Measurements from ENCODE around the gene FBLN1.

FBLN1 gene

DNA sequence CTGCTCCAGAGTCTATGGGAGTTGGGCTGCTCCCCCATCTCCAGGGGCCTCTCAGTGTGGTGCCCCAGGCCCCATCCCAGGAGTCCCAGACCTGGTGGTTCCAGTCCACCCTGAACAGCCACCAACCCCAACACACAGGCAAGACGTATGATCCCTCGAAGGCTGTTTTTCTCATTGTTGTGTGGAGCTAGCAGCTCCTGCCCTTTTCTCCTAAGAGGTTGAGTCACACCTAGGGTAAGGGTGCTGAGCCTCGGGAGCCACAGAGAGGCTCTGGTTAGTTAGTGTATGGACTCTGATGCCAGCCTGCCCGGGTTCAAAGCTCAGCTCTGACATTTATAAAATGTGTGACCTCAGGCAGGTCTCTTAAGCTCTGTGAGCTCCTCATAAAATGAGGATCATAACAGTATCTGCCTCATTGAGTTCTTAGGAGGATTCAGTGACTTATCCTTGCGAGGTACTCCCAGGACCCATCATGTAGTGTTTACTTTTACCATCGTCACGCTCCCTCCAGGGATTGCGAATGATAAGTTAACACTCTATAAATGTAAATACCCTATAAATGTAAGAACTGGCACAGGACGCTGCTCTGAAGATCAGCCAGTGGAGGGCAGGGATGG is 47.2 kb downstream of the FBLN1 start:
- no peak for ATAC-seq
- TF ChIP-seq ZNF565 (CRISPR knock-in tag; conservative IDR thresholded peaks at IDR 0.05; ENCODE audit: low read depth) (no peak), ZFP30 (CRISPR knock-in tag; IDR thresholded peaks at IDR 0.05) (no peak)
- TF ChIP-seq, protein P1, sequence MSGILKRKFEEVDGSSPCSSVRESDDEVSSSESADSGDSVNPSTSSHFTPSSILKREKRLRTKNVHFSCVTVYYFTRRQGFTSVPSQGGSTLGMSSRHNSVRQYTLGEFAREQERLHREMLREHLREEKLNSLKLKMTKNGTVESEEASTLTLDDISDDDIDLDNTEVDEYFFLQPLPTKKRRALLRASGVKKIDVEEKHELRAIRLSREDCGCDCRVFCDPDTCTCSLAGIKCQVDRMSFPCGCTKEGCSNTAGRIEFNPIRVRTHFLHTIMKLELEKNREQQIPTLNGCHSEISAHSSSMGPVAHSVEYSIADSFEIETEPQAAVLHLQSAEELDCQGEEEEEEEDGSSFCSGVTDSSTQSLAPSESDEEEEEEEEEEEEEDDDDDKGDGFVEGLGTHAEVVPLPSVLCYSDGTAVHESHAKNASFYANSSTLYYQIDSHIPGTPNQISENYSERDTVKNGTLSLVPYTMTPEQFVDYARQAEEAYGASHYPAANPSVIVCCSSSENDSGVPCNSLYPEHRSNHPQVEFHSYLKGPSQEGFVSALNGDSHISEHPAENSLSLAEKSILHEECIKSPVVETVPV (CRISPR knock-in tag; IDR thresholded peaks at IDR 0.05): no peak

DNA sequence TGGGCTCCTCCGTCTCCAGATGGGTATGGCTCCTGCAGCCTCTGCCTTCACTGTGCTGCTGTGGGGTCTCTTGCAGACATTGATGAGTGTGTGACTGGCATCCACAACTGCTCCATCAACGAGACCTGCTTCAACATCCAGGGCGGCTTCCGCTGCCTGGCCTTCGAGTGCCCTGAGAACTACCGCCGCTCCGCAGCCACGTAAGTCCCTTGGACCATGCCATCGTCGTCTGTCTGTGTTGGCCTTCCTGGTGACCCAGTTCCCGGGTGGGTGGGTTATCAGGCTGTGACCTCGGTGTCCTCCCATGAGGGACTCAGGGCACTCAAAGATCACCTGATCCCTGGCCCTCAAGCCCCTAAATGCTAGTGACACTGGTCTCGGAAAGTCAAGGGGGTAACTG is 47.7 kb downstream of the FBLN1 start:
- no peak for ATAC-seq
- TF ChIP-seq CSDC2 (CRISPR knock-in tag; IDR thresholded peaks at IDR 0.05) (no peak), TOX (CRISPR knock-in tag; IDR thresholded peaks at IDR 0.05; ENCODE audit: borderline replicate concordance) (no peak), PPARA (CRISPR knock-in tag; IDR thresholded peaks at IDR 0.05; ENCODE audit: borderline replicate concordance) (no peak), ARNTL (CRISPR knock-in tag; IDR thresholded peaks at IDR 0.05; ENCODE audit: borderline replicate concordance, low read depth) (no peak), ZNF565 (CRISPR knock-in tag; conservative IDR thresholded peaks at IDR 0.05; ENCODE audit: low read depth) (no peak), ESRRG (CRISPR knock-in tag; IDR thresholded peaks at IDR 0.05) (no peak), ISL1 (CRISPR knock-in tag; IDR thresholded peaks at IDR 0.05) (no peak), BACH2 (CRISPR knock-in tag; IDR thresholded peaks at IDR 0.05; ENCODE audit: borderline replicate concordance) (no peak), OSR1 (CRISPR knock-in tag; IDR thresholded peaks at IDR 0.05) (no peak)
- TF ChIP-seq, protein P2, sequence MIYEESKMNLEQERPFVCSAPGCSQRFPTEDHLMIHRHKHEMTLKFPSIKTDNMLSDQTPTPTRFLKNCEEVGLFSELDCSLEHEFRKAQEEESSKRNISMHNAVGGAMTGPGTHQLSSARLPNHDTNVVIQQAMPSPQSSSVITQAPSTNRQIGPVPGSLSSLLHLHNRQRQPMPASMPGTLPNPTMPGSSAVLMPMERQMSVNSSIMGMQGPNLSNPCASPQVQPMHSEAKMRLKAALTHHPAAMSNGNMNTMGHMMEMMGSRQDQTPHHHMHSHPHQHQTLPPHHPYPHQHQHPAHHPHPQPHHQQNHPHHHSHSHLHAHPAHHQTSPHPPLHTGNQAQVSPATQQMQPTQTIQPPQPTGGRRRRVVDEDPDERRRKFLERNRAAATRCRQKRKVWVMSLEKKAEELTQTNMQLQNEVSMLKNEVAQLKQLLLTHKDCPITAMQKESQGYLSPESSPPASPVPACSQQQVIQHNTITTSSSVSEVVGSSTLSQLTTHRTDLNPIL (CRISPR knock-in tag; IDR thresholded peaks at IDR 0.05; ENCODE audit: low read depth): no peak
- TF ChIP-seq, protein P3, sequence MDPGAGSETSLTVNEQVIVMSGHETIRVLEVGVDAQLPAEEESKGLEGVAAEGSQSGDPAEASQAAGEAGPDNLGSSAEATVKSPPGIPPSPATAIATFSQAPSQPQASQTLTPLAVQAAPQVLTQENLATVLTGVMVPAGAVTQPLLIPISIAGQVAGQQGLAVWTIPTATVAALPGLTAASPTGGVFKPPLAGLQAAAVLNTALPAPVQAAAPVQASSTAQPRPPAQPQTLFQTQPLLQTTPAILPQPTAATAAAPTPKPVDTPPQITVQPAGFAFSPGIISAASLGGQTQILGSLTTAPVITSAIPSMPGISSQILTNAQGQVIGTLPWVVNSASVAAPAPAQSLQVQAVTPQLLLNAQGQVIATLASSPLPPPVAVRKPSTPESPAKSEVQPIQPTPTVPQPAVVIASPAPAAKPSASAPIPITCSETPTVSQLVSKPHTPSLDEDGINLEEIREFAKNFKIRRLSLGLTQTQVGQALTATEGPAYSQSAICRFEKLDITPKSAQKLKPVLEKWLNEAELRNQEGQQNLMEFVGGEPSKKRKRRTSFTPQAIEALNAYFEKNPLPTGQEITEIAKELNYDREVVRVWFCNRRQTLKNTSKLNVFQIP (CRISPR knock-in tag; IDR thresholded peaks at IDR 0.05; ENCODE audit: borderline replicate concordance, low read depth): no peak
- TF ChIP-seq, protein P4, sequence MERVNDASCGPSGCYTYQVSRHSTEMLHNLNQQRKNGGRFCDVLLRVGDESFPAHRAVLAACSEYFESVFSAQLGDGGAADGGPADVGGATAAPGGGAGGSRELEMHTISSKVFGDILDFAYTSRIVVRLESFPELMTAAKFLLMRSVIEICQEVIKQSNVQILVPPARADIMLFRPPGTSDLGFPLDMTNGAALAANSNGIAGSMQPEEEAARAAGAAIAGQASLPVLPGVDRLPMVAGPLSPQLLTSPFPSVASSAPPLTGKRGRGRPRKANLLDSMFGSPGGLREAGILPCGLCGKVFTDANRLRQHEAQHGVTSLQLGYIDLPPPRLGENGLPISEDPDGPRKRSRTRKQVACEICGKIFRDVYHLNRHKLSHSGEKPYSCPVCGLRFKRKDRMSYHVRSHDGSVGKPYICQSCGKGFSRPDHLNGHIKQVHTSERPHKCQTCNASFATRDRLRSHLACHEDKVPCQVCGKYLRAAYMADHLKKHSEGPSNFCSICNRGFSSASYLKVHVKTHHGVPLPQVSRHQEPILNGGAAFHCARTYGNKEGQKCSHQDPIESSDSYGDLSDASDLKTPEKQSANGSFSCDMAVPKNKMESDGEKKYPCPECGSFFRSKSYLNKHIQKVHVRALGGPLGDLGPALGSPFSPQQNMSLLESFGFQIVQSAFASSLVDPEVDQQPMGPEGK (CRISPR knock-in tag; IDR thresholded peaks at IDR 0.05; ENCODE audit: borderline replicate concordance): no peak

DNA sequence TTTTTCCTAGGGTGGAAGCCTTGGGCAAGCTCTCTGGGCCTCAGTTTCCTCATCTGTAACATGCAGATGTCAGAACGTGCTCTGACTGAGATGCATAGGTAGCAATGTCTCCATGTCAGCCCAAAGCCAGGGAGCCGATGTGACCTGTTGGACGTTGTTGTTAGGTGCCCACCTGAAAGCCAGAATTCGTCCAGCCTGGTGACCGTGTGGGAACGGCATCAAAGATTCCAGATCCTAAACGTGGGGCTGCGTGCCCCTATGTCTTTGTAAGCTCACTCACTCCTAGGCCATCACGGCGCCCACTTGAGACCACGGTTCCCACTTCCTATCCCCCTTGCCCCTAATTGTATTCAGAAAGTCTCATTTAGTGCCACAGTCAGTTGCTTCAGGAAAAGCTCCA is 48.2 kb downstream of the FBLN1 start:
- no peak for ATAC-seq
- TF ChIP-seq, protein P3 (CRISPR knock-in tag; IDR thresholded peaks at IDR 0.05; ENCODE audit: borderline replicate concordance, low read depth): no peak
- TF ChIP-seq TCF4 (CRISPR knock-in tag; IDR thresholded peaks at IDR 0.05; ENCODE audit: borderline replicate concordance) (no peak), ISL1 (CRISPR knock-in tag; IDR thresholded peaks at IDR 0.05) (no peak), ZNF8 (CRISPR knock-in tag; IDR thresholded peaks at IDR 0.05) (no peak), SNAI2 (CRISPR knock-in tag; IDR thresholded peaks at IDR 0.05) (no peak), TOX (CRISPR knock-in tag; IDR thresholded peaks at IDR 0.05; ENCODE audit: borderline replicate concordance) (no peak), ZFP30 (CRISPR knock-in tag; IDR thresholded peaks at IDR 0.05) (no peak), ZC3H10 (CRISPR knock-in tag; IDR thresholded peaks at IDR 0.05) (no peak), ZNF565 (CRISPR knock-in tag; conservative IDR thresholded peaks at IDR 0.05; ENCODE audit: low read depth) (no peak), BACH2 (CRISPR knock-in tag; IDR thresholded peaks at IDR 0.05; ENCODE audit: borderline replicate concordance) (no peak), ZFP3 (CRISPR knock-in tag; IDR thresholded peaks at IDR 0.05) (no peak)
